ENCODE measurements around the gene LBX2. TPM values are rescaled to one million over a fixed set of nuclear protein-coding genes. Genes with fewer than 3 reads are reported as not detected.

LBX2 gene
- total RNA-seq, 1 experiment from 2014 or later: 9.6 TPM

DNA sequence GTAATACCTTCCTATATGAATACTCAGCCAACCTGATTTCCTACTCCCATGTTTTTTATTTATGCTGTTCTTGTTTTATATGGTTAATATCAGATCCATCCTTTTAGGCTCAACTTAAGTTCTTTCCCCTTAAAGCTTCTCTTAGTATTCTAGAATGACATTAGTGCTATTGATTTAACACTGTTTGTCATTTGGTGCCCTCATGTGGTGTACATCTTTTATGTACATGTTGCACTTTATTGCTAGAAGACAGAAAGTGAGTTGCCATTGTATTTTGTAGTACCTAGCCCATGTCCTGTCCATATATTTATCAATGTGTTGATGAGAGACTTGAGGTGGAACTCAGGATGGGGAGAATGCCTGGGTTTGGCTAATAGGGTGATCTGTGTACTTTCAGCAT is 32.8 kb upstream of the LBX2 start:
- peaks cover 3% of the 10 kb centered on the region for H3K36me3 ChIP-seq (ENCODE audit: control insufficient read depth, insufficient read depth, low read length)
- H3K4me1 ChIP-seq (ENCODE audit: control insufficient read depth, insufficient read depth, low read length): peaks cover 6% of the 10 kb centered on the region
- ATAC-seq (no peak), DNase-seq (ENCODE audit: low read depth, low spot score) (no peak)
- in situ Hi-C loops (cut with HindIII; ENCODE audit: low pct_unique_long_range_greater_than_20kb, low sequenced_read_pairs): no loop called here
- no peak for TF ChIP-seq POLR2AphosphoS5 (IDR thresholded peaks at IDR 0.05; ENCODE audit: low read depth, low read length)
- TF ChIP-seq SIN3A (IDR thresholded peaks at IDR 0.05; ENCODE audit: borderline replicate concordance, insufficient read depth, low read depth, low read length): no peak
- no peak for TF ChIP-seq TCF7L2 (IDR thresholded peaks at IDR 0.05; ENCODE audit: low read depth, low read length)
- TF ChIP-seq, protein P1, sequence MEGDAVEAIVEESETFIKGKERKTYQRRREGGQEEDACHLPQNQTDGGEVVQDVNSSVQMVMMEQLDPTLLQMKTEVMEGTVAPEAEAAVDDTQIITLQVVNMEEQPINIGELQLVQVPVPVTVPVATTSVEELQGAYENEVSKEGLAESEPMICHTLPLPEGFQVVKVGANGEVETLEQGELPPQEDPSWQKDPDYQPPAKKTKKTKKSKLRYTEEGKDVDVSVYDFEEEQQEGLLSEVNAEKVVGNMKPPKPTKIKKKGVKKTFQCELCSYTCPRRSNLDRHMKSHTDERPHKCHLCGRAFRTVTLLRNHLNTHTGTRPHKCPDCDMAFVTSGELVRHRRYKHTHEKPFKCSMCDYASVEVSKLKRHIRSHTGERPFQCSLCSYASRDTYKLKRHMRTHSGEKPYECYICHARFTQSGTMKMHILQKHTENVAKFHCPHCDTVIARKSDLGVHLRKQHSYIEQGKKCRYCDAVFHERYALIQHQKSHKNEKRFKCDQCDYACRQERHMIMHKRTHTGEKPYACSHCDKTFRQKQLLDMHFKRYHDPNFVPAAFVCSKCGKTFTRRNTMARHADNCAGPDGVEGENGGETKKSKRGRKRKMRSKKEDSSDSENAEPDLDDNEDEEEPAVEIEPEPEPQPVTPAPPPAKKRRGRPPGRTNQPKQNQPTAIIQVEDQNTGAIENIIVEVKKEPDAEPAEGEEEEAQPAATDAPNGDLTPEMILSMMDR (IDR thresholded peaks at IDR 0.05): no peak
- TF ChIP-seq, protein P2, sequence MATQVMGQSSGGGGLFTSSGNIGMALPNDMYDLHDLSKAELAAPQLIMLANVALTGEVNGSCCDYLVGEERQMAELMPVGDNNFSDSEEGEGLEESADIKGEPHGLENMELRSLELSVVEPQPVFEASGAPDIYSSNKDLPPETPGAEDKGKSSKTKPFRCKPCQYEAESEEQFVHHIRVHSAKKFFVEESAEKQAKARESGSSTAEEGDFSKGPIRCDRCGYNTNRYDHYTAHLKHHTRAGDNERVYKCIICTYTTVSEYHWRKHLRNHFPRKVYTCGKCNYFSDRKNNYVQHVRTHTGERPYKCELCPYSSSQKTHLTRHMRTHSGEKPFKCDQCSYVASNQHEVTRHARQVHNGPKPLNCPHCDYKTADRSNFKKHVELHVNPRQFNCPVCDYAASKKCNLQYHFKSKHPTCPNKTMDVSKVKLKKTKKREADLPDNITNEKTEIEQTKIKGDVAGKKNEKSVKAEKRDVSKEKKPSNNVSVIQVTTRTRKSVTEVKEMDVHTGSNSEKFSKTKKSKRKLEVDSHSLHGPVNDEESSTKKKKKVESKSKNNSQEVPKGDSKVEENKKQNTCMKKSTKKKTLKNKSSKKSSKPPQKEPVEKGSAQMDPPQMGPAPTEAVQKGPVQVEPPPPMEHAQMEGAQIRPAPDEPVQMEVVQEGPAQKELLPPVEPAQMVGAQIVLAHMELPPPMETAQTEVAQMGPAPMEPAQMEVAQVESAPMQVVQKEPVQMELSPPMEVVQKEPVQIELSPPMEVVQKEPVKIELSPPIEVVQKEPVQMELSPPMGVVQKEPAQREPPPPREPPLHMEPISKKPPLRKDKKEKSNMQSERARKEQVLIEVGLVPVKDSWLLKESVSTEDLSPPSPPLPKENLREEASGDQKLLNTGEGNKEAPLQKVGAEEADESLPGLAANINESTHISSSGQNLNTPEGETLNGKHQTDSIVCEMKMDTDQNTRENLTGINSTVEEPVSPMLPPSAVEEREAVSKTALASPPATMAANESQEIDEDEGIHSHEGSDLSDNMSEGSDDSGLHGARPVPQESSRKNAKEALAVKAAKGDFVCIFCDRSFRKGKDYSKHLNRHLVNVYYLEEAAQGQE (IDR thresholded peaks at IDR 0.05; ENCODE audit: insufficient read depth in 1 of 2, low read depth in 2 of 2, low read length in 1 of 2): no peak
- H3K27me3 ChIP-seq (ENCODE audit: control insufficient read depth, insufficient read depth, low read length): no peaks in the 10 kb centered on the region
- H3K9me3 ChIP-seq (ENCODE audit: control insufficient read depth, insufficient read depth, low read depth, low read length): no peaks in the 10 kb centered on the region
- no TSS peak for BruUV-seq (replicated peaks)
- H3K27ac ChIP-seq (ENCODE audit: low read length): no peak overlapping the region
- ChIA-PET CTCF (interaction anchor here (0.5 to 1.6 kb wide), 3 partner anchors 49 to 291 kb away, joined by 6 to 7 read pairs (median 7); partner anchors contain the start of genes CCDC142 and TTC31), POLR2A (no interaction called here)
- H3K4me3 ChIP-seq (ENCODE audit: low read depth in 2 of 2, low read length in 2 of 2): no peak overlapping the region
- intact Hi-C loops (cut with micrococcal nuclease; ENCODE audit: unreplicated experiment): no loop called here

DNA sequence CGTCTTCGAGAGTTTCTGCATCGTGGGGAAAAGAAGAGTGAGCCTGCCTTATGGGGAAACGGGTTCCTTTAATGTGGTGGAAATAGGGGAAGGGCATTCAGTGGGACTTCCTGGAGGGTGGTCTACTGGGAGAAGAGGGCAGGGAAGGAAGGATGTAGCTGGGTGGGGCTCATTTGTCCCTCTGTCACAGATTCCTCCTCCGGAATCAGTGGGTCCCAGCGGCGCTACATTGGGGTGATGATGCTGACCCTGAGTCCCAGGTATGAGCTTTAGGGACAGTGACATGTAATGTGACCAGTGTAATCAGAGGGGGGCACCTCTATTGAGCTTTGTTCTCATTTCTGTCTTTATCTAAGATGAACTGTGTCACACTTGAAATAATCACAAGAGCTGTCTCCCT is 32.3 kb upstream of the LBX2 start:
- no TSS peak for BruUV-seq (replicated peaks)
- Histone ChIP-seq H3K27ac (ENCODE audit: low read length) (no peak overlapping the region), H3K36me3 (ENCODE audit: control insufficient read depth, insufficient read depth, low read length) (peaks cover 3% of the 10 kb centered on the region), H3K4me1 (ENCODE audit: control insufficient read depth, insufficient read depth, low read length) (peaks cover 6% of the 10 kb centered on the region), H3K9me3 (ENCODE audit: control insufficient read depth, insufficient read depth, low read depth, low read length) (no peaks in the 10 kb centered on the region), H3K4me3 (ENCODE audit: low read depth in 2 of 2, low read length in 2 of 2) (no peak overlapping the region), H3K27me3 (ENCODE audit: control insufficient read depth, insufficient read depth, low read length) (no peaks in the 10 kb centered on the region)
- ChIA-PET CTCF (interaction anchor here (0.5 to 1.6 kb wide), 3 partner anchors 49 to 290 kb away, joined by 6 to 7 read pairs (median 7); partner anchors contain the start of genes CCDC142 and TTC31), POLR2A (no interaction called here)
- no peak for ATAC-seq
- intact Hi-C loops (cut with micrococcal nuclease; ENCODE audit: unreplicated experiment) (loop anchor here (2.0 kb wide), 1 partner anchor 49 kb away; the partner anchor contains the start of genes CCDC142 and TTC31), in situ Hi-C loops (cut with HindIII; ENCODE audit: low pct_unique_long_range_greater_than_20kb, low sequenced_read_pairs) (no loop called here)
- TF ChIP-seq TCF7L2 (IDR thresholded peaks at IDR 0.05; ENCODE audit: low read depth, low read length) (no peak), POLR2AphosphoS5 (IDR thresholded peaks at IDR 0.05; ENCODE audit: low read depth, low read length) (no peak), SIN3A (IDR thresholded peaks at IDR 0.05; ENCODE audit: borderline replicate concordance, insufficient read depth, low read depth, low read length) (no peak)
- TF ChIP-seq, protein P2 (IDR thresholded peaks at IDR 0.05; ENCODE audit: insufficient read depth in 1 of 2, low read depth in 2 of 2, low read length in 1 of 2): no peak
- TF ChIP-seq, protein P1 (IDR thresholded peaks at IDR 0.05): no peak
- DNase-seq (ENCODE audit: low read depth, low spot score): no peak

Measured in Panc1 (cell line).